Measurements from ENCODE around the gene PERM1.
A peak's percentile ranks its signal among the peaks of the same experiment; 100 is the strongest.
"Not testable (repeated sequence)": the region's sequence is repeated elsewhere in the genome, so short reads cannot be mapped to it uniquely, and the experiment has no call there.

PERM1 gene

GRCh38 chr1:1013105-1013921 lies 31.4 kb upstream of the PERM1 start, which contains the start of gene ISG15:
Gene ISG15, plus strand, starts transcription at chr1:1013497. Its CDS starts 77 bp downstream, at chr1:1013574.
- peak within 1 kb of the TSS; percentile 68 for H3K4me3 ChIP-seq (replicated peaks; ENCODE audit: low read depth, low read length)
- no peak for TF ChIP-seq CTCF (IDR thresholded peaks at IDR 0.05; ENCODE audit: low read length, missing control alignments)
- DNase-seq (ENCODE audit: low read depth), result peak; percentile 85

GRCh38 chr1:1012736-1013104 lies 30.8 kb upstream of the PERM1 start:
- not testable (repeated sequence) for DNase-seq (ENCODE audit: low read depth)

GRCh38 chr1:1011396-1011949 lies 29.6 kb upstream of the PERM1 start:
- TF ChIP-seq CTCF (IDR thresholded peaks at IDR 0.05; ENCODE audit: low read length, missing control alignments), result no peak
- no peak overlapping the region for H3K4me3 ChIP-seq (replicated peaks; ENCODE audit: low read depth, low read length)
- DNase-seq (ENCODE audit: low read depth), result no peak

More at GRCh38 chr1:1012736-1013104, 30.8 kb upstream of the PERM1 start:
- peak overlapping the region; percentile 68 for H3K4me3 ChIP-seq (replicated peaks; ENCODE audit: low read depth, low read length)

GRCh38 chr1:1010131-1010530 lies 28.2 kb upstream of the PERM1 start:
- DNase-seq (ENCODE audit: low read depth); H3K4me3 ChIP-seq (replicated peaks; ENCODE audit: low read depth, low read length): not testable (repeated sequence)

- H3K4me3 ChIP-seq (replicated peaks; ENCODE audit: low read depth, low read length), result no peak overlapping the region
- no peak for TF ChIP-seq CTCF (IDR thresholded peaks at IDR 0.05; ENCODE audit: low read length, missing control alignments)
- DNase-seq (ENCODE audit: low read depth), result no peak
These were observed 24.6 kb upstream of the PERM1 start for GRCh38 chr1:1006305-1007159.

GRCh38 chr1:1005774-1006304 lies 23.9 kb upstream of the PERM1 start:
- H3K4me3 ChIP-seq (replicated peaks; ENCODE audit: low read depth, low read length), result no peak overlapping the region
- no peak for DNase-seq (ENCODE audit: low read depth)
- TF ChIP-seq CTCF (IDR thresholded peaks at IDR 0.05; ENCODE audit: low read length, missing control alignments), result no peak

GRCh38 chr1:1004780-1005697 lies 23.1 kb upstream of the PERM1 start:
- no peak overlapping the region for H3K4me3 ChIP-seq (replicated peaks; ENCODE audit: low read depth, low read length)
- TF ChIP-seq CTCF (IDR thresholded peaks at IDR 0.05; ENCODE audit: low read length, missing control alignments), result no peak
- peak; percentile 60 for DNase-seq (ENCODE audit: low read depth)

All from fibroblast of pulmonary artery (primary cell).